ENCODE results near the gene TRIM47. TPM values are rescaled to one million over a fixed set of nuclear protein-coding genes. Genes with fewer than 3 reads are reported as not detected.

TRIM47 gene
- total and polyA plus RNA-seq, 9 donors: 7.2 to 38.3 (median 17.3) TPM

DNA sequence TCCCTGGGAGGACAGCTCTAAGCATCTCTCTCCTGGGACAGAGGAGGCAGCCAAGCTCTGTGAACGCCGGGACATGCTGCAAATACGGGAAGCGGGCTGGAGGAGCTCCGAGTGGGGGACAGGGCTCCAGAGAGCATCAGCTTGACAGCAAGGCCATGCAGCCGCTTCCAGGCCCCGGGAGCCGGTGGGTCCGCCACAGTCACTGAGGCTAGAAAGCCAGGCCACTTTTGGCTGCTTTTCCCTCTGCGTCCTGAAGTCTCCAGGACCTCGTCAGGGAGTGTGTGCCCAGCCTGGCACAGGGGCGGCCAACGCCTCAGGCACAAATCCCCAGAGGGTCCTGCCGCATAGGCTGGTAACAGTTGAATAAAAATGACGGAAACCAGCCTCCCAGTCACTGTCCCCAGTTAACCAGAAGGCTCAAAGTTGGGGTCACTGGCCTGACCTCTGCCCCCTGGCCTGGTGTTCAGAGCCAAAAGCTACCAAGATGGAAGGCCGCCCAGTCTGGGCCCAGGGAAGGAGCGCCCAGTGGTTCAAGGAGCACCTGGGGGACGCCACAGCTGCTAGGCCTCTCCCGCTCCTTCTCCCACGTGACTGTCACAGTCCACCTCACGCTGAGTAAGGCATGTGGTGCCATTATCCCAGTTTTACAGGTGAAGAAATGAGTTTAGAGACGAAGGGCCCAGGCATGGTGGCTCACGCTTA lies 21.5 kb upstream of the TRIM47 start:
- no peaks in the 10 kb centered on the region for H3K36me3 ChIP-seq
- WGBS, 3 donors: 90 to 92% (median 91%) methylated on average over 23 of the region's 23 CpGs

DNA sequence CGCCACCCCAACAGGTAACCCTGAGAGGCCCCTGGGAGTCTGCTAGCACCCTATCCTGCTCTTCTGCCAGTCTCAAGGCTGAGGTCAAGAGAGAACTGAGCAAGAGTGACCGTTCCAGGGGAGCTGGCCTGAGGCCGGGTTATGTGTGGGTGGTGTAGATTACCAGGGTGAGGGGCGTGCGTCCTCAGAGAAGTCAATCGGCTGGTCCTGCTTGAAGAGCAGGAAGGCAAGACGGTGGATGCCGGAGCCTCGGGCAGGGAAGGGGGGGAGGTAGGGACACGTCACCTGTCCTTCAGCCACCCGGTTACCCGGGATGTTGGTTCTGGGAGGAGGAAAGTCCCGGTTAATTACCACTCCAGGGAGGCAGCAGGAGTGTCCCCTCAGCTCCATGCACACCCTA lies 21.0 kb upstream of the TRIM47 start:
- TF ChIP-seq POLR2A (IDR thresholded peaks at IDR 0.05) (no peak), EP300 (IDR thresholded peaks at IDR 0.05) (no peak)
- TF ChIP-seq, protein P1, sequence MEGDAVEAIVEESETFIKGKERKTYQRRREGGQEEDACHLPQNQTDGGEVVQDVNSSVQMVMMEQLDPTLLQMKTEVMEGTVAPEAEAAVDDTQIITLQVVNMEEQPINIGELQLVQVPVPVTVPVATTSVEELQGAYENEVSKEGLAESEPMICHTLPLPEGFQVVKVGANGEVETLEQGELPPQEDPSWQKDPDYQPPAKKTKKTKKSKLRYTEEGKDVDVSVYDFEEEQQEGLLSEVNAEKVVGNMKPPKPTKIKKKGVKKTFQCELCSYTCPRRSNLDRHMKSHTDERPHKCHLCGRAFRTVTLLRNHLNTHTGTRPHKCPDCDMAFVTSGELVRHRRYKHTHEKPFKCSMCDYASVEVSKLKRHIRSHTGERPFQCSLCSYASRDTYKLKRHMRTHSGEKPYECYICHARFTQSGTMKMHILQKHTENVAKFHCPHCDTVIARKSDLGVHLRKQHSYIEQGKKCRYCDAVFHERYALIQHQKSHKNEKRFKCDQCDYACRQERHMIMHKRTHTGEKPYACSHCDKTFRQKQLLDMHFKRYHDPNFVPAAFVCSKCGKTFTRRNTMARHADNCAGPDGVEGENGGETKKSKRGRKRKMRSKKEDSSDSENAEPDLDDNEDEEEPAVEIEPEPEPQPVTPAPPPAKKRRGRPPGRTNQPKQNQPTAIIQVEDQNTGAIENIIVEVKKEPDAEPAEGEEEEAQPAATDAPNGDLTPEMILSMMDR (IDR thresholded peaks at IDR 0.05): no peak
- no peak overlapping the region for H3K4me3 ChIP-seq
- no peaks in the 10 kb centered on the region for H3K9me3 ChIP-seq
- DNase-seq: peak in 2 of 5 donors; percentile 27 to 31
- peaks cover 8% of the 10 kb centered on the region for H3K4me1 ChIP-seq (ENCODE audit: insufficient read depth)
- H3K36me3 ChIP-seq: no peaks in the 10 kb centered on the region
- WGBS, 3 donors: 78 to 91% (median 80%) methylated on average over 13 of the region's 13 CpGs
- intact Hi-C loops (cut with DNase I): loop anchor here in 1 of 4 donors (5.0 kb wide), 1 partner anchor 42 kb away; the partner anchor contains the start of gene WBP2
- no peaks in the 10 kb centered on the region for H3K27me3 ChIP-seq
- H3K27ac ChIP-seq: no peak overlapping the region

More for the DNA sequence above, 21.5 kb upstream of the TRIM47 start:
- intact Hi-C loops (cut with DNase I): loop anchor here in 2 of 4 donors (5.0 kb wide), 2 partner anchors 43 to 107 kb away; partner anchors contain the start of gene WBP2 (in 1 of the 2)
- H3K4me1 ChIP-seq (ENCODE audit: insufficient read depth): peaks cover 7% of the 10 kb centered on the region
- DNase-seq: peak in 2 of 5 donors; percentile 35 to 41
- H3K27me3 ChIP-seq: no peaks in the 10 kb centered on the region
- no peak for TF ChIP-seq POLR2A (IDR thresholded peaks at IDR 0.05)
- TF ChIP-seq, protein P1 (IDR thresholded peaks at IDR 0.05): no peak
- TF ChIP-seq EP300 (IDR thresholded peaks at IDR 0.05): no peak
- H3K4me3 ChIP-seq: no peak overlapping the region
- H3K27ac ChIP-seq: no peak overlapping the region
- no peaks in the 10 kb centered on the region for H3K9me3 ChIP-seq

DNA sequence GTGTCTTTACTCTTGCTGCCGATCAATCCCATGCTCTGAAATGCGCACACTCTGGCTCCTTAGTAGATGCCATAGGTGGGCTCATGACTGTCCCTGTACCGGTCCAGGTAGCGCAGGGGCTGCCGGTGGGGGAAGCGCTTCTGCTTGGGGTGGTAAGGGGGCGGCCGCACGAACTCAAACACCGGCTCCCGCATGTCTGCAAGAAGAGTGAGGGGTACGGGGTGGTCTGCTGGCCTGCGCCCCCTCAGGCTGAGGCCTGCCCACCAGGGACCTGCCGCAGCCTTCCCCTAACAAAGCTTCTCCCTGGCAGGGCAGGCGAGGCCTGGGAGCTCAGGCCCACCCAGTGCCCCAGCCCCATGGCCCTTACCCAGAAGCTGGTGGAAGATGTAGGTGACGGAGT lies 20.4 kb upstream of the TRIM47 start:
- Histone ChIP-seq H3K27me3 (no peaks in the 10 kb centered on the region), H3K4me3 (no peak overlapping the region), H3K4me1 (ENCODE audit: insufficient read depth) (peaks cover 8% of the 10 kb centered on the region), H3K36me3 (no peaks in the 10 kb centered on the region), H3K9me3 (no peaks in the 10 kb centered on the region), H3K27ac (no peak overlapping the region)
- TF ChIP-seq POLR2A (IDR thresholded peaks at IDR 0.05) (no peak), EP300 (IDR thresholded peaks at IDR 0.05) (no peak)
- TF ChIP-seq, protein P1 (IDR thresholded peaks at IDR 0.05): no peak
- intact Hi-C loops (cut with DNase I): loop anchor here in 1 of 4 donors (5.0 kb wide), 1 partner anchor 41 kb away; the partner anchor contains the start of gene WBP2
- peak in 1 of 5 donors; percentile 40 for DNase-seq
- 89 to 93% (median 91%) methylated on average over 5 to 16 of the region's 16 CpGs for WGBS, 3 donors

DNA sequence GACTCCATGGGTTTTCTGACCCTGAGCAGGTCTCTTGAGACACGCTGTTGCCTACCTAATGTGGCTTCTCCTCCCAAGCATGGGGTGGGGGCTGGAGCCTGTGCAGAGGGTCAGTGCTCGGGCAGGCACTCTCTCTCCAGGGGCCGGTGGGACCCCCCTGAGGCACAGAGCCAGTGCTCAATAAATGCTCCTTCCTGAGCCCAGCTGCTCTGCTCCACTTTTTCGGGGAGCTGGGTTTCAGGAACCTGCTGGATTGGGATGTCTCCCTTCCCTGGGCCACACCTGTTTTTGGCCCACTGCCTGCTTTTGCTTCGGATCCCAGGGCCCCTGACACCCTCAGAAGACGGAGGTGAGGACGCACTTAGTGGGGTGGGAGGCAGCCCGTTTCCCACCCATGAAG lies 19.7 kb upstream of the TRIM47 start:
- TF ChIP-seq POLR2A (IDR thresholded peaks at IDR 0.05): no peak
- TF ChIP-seq, protein P1 (IDR thresholded peaks at IDR 0.05): no peak
- TF ChIP-seq EP300 (IDR thresholded peaks at IDR 0.05): no peak
- Histone ChIP-seq H3K9me3 (no peaks in the 10 kb centered on the region), H3K27me3 (no peaks in the 10 kb centered on the region), H3K27ac (no peak overlapping the region), H3K36me3 (no peaks in the 10 kb centered on the region), H3K4me1 (ENCODE audit: insufficient read depth) (peaks cover 8% of the 10 kb centered on the region), H3K4me3 (no peak overlapping the region)
- intact Hi-C loops (cut with DNase I): loop anchor here in 1 of 4 donors (5.0 kb wide), 1 partner anchor 41 kb away; the partner anchor contains the start of gene WBP2
- peak in 1 of 5 donors; percentile 49 for DNase-seq
- WGBS, 3 donors: 81 to 88% (median 82%) methylated on average over 8 of the region's 8 CpGs

Measured in ovary (tissue), 9 donors.